SIG-M5 treated with dmso at 0.1 percent for 504 hours (cell line): Measurements from ENCODE around the gene ZNF428.
A peak's percentile ranks its signal among the peaks of the same experiment; 100 is the strongest.
"Not testable (repeated sequence)": the region's sequence is repeated elsewhere in the genome, so short reads cannot be mapped to it uniquely, and the experiment has no call there.

Experiments
- DNase-seq: peaks from one replicate; lab custom pipeline; 2025; ENCODE audit not compliant: unreplicated experiment; lab: John Stamatoyannopoulos, UW

ZNF428 gene

DNA sequence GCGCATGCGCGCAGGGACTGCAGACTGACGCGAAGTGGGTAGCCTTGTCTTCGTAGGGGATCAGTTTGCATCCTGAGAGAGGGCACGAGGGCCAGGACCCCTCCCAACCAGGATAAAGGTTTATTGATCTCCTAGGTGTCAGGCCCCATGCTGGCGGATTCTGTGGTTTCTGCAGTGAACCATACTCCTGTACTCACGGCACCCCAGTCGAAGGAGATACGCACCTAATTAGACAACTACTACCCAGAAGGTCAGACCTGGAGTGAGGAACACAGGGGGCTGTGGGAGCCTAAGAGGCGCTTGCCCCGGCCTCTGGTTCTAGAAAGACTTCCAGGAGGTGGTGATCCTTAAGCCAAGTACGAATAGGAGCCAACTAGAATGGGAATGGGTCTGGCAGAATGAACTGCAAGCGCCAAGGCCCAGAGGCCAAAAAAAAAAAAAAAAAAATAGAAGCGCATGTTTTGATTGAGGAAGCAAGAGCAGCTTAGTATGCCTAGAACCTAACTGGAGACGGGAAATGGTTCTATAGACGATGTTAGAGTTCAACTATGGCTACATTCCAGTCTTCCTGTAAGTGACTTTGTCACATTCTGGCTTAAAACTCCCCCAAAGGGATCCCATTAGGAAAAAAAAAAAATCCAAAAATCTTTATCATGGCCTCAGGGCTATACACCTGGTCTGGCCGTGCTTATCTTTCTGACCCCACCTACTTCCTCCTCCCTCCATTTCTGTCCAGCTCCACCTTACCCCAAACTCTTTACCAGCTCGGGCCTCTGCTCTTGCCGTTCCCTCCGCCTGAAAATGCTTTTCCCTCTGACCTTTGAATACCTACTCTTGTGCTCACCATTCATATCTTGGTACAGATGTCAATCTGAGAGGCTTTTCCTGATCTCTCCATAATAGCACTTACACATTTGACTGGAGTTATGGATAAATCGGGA is 902 bp upstream of the ZNF428 start:
- DNase-seq, result no peak

DNA sequence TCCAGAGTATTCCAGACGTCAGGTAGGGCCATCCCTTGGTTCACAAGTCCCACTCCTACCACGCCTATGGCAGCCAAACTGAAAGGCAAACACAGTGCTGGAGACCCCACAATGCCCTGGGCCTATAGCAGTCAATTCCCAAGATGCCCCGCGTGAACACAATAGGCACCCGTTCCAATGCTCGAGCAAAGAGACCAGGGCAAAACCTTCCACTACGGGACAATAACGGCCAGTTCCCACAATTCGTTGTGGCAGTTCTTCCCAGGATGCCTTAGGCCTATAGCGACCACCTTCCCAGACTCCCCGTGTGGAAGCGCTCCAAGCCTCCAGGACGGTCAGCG is 538 bp downstream of the ZNF428 start:
- peak; percentile 66 for DNase-seq

DNA sequence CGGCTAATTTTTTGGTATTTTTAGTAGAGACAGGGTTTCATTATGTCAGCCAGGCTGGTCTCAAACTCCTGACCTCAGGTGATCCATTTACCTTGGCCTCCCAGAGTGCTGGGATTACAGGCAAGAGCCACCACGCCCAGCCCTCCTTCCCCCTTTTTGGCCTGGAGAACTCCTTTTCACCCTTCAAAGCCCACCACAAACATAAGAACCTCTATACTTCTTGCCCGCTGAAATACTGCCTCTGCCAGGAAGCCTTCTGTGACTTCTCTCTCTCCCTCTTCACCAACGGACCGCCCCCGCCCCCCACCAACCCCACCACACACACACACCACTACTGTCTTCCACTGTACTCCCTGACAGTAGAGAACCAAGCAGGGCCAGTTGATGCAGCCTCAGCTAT is 2.5 kb downstream of the ZNF428 start:
- DNase-seq, result no peak

DNA sequence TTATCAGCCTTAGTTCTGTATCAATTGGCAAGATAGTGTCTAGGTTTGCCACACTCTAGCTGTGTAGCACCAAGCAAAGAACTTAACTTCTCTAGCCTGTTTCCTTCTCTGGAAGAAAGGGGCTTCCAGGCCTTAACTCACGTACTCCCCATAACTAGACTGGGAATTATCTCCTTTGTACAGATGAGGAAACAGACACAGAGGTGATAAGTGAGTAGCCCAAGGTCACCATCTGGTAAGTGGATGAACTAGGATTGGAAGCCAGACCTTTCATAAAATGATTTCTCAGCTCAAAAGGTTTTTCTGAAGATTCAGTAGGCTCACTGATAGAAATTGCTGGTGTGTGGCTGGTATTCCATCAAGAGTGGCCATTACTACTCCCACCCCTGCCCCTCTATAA is 3.1 kb downstream of the ZNF428 start:
- DNase-seq, result no peak

DNA sequence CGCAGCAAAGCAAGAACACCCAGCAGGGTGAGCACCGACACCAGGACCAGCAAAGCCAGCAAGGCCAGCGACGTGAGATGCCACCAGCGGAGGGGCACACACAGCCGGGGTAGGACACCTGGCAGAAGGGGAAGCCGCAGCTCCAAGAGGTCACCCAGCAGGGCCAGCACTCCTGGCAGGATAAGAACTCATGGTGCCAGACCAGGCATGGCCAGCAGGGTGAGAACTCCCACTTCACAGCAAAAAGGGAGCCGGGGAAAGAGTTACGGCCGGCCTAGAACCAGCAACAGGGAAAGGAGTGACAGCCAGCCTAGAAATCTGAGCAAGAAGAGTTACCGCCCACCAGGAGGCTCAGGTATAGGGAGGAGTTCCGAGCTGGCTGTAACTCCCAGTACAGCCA is 7.1 kb downstream of the ZNF428 start:
- no peak for DNase-seq

DNA sequence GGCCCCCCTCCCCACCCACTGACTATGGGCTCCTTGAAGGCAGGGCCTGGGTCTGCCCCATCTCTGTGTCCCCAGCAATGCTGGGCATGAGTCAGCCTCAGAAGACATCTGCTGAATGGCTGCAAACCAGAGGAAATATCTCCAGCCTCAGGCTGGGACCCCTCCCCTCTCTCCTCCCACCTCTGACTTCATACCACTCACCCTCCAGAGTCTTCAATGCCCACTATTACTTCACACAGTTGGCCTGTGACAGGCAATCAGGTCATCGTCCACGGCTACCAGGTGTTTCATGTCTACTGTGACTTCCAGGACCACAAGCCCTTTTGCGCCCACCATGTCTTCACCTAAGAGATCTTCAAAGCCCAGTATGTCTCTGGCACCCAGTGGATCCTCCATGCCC is 7.6 kb downstream of the ZNF428 start, which contains the start of gene SRRM5:
Gene SRRM5, plus strand, starts transcription at position 301 of the 400 bp plus-strand sequence. Its CDS starts 34 bp downstream, at position 335.
- no peak for DNase-seq

DNA sequence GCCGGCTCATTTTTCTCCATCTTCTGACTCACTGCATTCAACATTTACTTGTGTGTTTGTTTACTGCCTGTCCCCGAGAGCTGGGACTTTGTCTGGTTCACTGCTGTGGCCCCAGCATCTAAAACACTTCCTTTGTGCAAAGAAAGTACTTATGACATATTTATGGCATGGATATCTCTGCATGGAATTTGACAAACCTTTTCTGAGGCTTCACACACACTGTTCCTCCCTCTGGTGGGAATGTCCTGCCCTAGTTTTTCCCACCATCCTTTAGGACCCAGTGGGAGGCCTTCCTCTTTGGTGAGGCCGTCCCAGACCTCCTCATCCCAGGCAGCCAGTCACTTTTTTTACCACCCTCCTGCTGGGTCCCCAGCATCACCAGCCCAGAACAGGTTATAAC is 8.9 kb downstream of the ZNF428 start:
- no peak for DNase-seq

DNA sequence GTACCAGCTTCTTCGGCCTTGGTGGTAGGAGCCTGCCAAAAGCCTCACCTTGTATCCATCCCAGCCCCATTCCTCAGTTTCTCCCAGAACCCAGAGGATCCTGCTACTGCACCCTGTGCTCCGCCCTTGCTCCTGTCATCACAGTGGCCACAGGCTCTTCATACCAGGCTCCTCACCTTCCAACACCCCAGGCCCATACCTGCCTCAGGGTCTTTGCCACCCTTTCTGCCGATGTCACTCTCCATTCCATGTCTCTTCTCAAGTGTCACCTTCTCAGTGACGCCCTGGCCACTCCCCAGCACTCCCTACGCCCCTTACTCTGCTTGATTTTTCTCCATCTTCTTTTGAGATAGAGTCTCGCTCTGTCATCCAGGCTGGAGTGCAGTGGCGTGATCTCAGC is 9.6 kb downstream of the ZNF428 start:
- no peak for DNase-seq

DNA sequence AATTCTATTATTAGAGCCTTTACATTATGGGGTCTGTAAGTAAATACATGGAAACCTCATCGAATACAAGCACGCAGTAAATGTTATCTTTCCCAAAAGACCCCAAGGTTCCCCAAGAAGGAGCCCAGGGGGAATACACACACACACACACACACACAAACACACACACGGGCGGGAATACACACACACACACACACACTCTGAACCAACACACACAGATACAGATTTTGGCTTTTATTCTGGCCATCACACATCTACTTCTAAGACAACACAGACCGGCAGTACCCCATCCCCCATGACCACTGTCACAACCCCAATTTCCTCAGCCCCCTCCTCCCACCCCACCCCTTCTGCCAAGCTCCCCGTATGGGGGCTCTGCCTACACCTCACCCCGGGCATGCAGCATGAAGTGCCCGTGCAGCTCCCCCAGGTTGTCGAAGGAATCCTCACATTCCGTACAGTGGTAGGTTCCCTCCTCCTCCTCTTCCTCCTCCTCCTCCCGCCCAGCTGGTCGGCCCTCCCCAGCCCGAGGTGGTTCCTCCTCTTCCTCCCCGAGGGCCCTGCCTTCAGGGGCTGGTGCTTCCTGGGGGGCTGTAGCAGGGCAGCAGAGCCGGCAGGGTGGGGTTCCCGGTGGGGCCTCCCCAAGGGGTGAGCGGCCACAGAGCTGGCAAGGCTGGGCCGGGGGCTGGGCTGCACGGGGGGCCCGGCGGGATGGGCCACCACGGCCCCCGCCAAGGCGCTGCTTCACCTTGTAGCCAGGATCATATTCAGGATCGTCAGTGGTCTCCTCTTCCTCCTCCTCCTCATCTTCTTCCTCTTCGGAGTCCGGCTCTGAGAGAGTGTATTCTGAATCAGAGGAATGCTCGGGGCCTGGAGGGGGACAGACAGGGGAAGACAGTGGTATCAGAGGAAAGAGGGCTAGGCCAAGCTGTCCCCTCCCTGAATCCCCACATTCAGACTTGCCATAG is 11.9 kb downstream of the ZNF428 start:
- DNase-seq, result no peak

DNA sequence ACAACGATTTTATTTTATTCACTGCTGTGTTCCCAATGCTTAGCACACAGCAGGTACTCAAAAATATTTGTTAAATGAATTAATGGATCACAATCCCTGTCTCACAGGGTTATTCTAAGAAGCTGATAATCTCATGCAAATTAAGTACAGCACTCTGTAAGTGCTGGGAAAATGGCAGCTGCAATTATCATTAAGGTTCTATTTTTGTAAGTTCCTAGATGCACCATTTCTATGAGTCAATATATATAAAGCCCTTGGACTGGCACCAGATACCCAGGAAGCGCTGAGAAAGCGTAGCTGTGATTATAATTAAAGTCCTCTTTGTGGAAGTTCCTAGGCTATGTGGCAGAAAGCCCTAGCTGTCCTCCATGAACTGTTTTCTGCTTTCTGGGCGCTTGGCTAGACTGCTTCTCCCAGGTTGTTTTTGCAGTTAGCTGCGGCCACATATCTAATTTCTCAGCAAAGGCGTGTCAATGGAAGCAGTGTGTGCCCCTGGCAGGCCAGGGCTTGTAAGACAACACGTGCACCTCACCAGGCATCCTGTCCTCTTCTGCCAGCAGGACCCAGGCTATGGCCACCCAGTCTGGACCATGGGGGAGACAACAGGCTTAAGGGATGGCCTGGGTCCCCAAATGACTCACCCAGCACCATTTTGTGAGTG is 12.7 kb downstream of the ZNF428 start:
- no peak for DNase-seq

DNA sequence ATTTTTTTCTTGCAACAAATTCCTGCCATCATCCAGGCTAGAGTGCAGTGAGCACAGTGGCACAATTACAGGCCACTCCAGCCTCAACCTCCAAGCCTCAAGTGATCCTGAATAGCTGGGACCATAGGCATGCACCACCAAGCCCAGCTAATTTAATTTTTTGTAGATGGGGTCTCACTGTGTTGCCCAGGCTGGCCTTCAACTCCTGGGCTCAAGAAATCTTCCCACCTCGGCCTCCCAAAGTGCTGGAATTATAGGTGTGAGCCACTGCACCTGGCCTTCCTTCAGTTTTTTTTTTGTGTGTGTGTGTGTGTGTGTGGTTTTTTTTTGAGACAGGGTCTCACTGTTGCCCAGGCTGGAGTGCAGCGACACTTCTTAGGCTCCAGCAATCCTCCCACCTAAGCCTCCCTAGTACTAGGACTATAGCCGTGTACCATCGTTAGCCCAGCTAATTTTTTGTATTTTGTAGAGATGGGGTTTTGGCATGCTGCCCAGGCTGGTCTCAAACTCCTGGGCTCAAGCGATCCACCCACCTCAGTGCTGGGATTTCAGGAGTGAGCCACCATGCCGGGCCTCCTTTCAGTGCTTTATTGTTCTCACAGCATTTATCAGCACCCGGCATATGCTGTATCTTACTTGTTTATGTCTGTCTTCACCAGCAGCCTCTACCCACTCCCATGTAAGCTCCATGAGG is 13.4 kb downstream of the ZNF428 start:
- no peak for DNase-seq

DNA sequence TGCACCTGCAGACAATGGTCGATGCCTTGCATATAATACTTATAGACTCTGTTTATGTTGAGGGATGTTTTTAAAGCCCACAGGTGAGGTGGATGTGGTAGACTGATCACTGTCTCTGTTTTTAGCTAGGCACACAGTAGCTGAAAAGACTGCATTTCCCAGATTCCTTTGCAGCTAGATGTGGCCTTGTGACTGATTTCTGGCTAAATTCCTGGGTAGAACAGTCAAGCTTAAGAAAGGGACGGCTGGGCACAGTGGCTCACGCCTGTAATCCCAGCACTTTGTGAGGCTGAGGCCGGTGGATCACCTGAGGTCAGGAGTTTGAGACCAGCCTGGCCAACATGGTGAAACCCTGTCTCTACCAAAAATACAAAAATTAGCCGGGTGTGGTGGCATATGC is 19.1 kb downstream of the ZNF428 start:
- DNase-seq, result not testable (repeated sequence)

DNA sequence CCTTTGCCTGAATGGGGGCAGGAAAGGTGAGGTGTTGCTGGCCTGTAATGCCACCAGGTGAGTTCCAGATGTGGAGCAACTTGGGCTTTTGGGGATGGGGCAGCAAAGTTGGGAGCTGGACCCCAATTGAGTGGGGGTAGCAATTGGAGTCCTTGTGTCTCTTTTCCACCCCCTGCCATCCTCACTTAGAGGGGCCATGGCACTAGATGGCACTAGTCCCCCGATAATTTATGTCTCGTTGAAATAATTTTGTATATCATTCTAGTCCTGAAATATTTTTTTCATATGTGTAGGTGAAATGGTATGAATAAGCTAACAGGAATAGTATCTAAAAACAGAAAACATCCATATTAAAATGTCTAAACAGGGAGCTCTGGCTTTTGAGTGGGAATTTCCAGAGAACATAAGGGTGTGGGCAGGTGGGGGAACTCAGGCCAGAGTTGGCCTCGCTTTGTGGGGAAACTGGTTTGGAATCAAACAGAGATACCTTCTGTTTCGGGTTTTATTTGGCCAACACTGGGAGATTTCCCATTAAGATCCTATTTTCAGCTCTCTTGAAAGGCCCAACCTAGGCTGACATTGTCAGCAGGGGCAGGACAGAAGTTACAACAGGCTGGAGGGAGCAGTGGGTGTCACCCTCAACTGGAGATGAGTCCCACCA is 19.7 kb downstream of the ZNF428 start:
- no peak for DNase-seq

DNA sequence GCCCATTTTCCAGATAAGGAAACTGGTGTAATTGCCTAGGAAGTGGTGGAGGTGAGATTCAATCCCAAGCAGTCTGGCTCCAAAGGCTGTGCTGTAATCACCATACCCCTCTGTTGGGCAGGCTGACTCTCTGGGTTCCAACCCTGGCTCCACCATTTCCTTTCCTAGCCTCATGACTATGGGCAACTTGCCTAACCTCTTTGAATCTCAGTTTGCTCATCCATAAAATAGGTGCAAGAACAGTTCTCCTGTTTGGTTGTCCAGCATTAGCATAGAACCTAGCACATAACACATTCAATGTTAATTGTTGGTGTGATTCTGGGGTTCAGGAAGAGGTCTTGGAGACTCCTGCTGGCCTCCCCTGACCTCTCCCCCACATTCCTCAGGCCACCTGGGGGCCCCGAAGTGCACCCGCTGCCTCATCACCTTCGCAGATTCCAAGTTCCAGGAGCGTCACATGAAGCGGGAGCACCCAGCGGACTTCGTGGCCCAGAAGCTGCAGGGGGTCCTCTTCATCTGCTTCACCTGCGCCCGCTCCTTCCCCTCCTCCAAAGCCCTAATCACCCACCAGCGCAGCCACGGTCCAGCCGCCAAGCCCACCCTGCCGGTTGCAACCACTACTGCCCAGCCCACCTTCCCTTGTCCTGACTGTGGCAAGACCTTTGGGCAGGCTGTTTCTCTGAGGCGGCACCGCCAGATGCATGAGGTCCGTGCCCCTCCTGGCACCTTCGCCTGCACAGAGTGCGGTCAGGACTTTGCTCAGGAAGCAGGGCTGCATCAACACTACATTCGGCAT is 20.8 kb downstream of the ZNF428 start:
- no peak for DNase-seq

DNA sequence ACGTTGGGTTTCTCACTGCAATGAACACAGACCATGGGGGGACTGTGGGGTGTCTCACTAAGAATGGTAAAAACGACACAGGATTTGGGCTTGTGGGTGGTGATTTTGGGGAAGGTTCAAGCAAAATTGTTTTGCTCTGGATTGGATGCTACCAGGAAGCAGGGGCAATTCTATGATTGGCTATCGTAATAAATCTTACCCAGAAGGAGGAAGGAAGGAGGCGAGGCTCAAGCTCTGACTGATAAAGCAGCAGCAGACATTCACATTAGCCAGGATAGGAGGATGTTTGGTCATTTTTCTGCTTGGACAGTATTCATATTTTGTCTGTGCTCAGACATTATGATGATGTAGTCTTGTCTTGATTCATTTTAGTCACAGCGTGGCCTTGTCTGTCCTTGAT is 21.6 kb downstream of the ZNF428 start:
- DNase-seq, result no peak

DNA sequence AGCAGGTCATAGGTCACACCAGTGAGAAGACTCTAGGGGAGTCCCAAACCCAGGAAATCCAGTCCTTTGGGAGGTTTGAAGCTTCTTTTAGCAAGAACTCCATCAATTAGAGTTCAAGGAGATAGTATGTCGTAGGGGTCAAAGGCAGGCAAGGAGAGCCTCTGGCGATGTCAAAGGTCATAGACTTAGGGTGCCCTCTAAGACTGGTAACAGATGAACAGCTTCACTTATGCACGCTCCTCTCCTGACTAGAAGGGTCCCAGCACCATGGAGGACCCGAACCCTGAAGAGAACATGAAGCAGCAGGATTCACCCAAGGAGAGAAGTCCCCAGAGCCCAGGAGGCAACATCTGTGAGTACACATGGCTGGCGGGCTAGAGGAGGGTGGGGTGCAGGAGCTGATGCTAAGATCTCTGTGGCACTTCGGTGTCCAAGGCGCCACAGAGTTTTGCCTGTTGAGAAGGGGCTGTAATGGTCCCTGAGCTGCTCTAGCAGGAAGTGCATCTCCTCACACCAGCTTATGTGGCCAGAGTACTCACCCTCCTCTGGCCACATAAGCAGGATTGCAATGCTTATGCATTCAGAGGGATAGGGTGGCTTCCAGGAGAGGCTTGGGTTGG is 22.5 kb downstream of the ZNF428 start:
- no peak for DNase-seq

DNA sequence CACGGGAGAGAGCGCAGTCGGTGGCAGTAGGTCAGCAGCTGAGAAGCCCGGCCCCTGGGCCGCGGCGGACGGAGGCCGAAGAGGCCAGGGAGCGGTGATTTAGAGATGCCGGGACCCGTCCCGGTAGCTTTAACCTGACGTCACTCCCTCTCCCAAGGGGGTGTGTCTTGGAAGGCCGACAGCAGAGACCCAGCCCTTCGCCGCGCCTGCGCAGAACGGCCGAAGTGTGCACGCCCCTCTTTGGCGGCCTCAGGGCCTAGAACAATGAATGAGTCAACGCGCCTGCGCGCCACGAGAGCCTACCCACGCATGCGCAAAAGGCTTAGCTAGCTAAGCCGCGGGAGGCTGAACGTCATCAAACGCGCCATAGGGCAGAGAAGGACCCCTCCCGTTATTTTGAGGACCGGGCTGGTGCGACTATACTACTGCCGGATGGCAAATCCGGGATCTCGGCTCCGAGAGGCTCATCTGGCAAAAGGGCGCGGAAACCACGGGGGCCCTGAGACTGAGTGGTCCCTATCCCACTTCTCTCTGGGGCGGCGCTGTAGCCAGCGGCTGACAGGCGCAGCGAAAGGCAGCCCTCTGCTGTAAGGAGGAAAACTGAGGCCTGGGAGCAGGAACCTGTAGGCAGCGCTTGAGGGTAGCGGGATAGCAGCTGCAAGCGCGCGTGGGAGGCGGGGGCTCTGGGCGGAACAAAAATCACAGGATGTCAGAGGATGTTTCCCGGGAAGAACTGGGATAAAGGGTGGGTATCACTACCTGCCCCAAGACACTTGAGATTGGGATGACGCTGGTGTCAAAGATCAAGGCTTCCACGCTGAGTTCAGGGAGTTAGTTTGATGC is 23.2 kb downstream of the ZNF428 start, which contains the start of the genes IRGQ and ZNF576:
Gene IRGQ, minus strand, starts transcription at position 136 of the 843 bp plus-strand sequence. CDS start 796 bp downstream, outside the sequence.
Gene ZNF576, plus strand, starts transcription at position 597 of the 843 bp plus-strand sequence. CDS start 514 bp downstream, outside the sequence.
- peak; percentile 98 for DNase-seq

DNA sequence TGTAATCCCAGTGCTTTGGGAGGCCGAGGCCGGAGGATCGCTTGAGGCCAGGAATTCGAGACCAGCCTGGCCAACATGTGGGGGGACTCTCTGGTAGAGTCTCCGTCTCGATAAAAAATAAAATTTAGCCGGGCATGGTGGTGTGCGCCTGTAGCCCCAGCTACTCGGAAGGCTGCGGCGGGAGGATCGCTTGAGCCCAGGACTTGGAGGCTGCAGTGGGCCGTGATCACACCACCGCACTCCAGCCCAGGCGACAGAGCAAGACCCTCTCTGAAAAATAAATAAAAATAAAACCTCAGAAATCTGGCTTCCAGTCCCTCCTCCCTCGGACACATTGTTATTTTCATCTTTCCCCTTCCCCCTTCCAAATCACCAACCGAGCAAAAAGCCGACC is 23.8 kb downstream of the ZNF428 start:
- no peak for DNase-seq
